HEK293T (cell line): ENCODE results near the gene POLG.

ENCODE experiments used
- CTCF ChIA-PET: fragments of 350-600 bp; formaldehyde crosslinking; extraction: SDS; loops from one replicate; lab custom pipeline; 2021; ENCODE audit warnings: antibody characterized with exemption, inconsistent platforms; lab: Yijun Ruan, JAX
- POLR2A ChIA-PET: fragments of 350-600 bp; formaldehyde crosslinking; extraction: SDS; loops from one replicate; lab custom pipeline; 2020; ENCODE audit warnings: antibody characterized with exemption, inconsistent platforms; lab: Yijun Ruan, JAX
- DNase-seq: peaks from one replicate; pipeline ENCODE4 v3.0.0; 2012; ENCODE audit warnings: mixed read lengths; ENCODE audit errors: extremely low spot score
- ARNT ChIP-seq: fragments of 450-650 bp; IDR thresholded peaks from 2 replicates; pipeline ENCODE4 v1.6.1; 2017; ENCODE audit warnings: mild to moderate bottlenecking
- BHLHE40 ChIP-seq: fragments of 450-650 bp; IDR thresholded peaks from 2 replicates; pipeline ENCODE4 v1.6.1; 2016; ENCODE audit warnings: mild to moderate bottlenecking, moderate library complexity, borderline replicate concordance
- CTBP1 ChIP-seq: fragments of 450-650 bp; IDR thresholded peaks from 2 replicates; pipeline ENCODE4 v1.6.1; 2016; ENCODE audit warnings: borderline replicate concordance
- ELF4 ChIP-seq: fragments of 450-650 bp; IDR thresholded peaks from 2 replicates; pipeline ENCODE4 v1.6.1; 2017; ENCODE audit warnings: antibody characterized with exemption
- FOXA1 ChIP-seq: fragments of 450-650 bp; IDR thresholded peaks from 2 replicates; pipeline ENCODE4 v1.6.1; 2016; ENCODE audit warnings: mild to moderate bottlenecking
- FOXK2 ChIP-seq: fragments of 450-650 bp; IDR thresholded peaks from 2 replicates; pipeline ENCODE4 v1.6.1; 2016; ENCODE audit warnings: mild to moderate bottlenecking
- FOXM1 ChIP-seq: fragments of 450-650 bp; IDR thresholded peaks from 2 replicates; pipeline ENCODE4 v1.6.1; 2017; ENCODE audit warnings: mild to moderate bottlenecking, borderline replicate concordance
- HDGF ChIP-seq: fragments of 450-650 bp; IDR thresholded peaks from 2 replicates; pipeline ENCODE4 v1.6.1; 2017; ENCODE audit warnings: antibody characterized with exemption, borderline replicate concordance
- L3MBTL2 ChIP-seq: fragments of 450-650 bp; conservative IDR thresholded peaks from 2 replicates; pipeline ENCODE4 v1.6.1; 2016; ENCODE audit warnings: mild to moderate bottlenecking
- LEF1 ChIP-seq: fragments of 450-650 bp; IDR thresholded peaks from 2 replicates; pipeline ENCODE4 v1.6.1; 2017; ENCODE audit warnings: mild to moderate bottlenecking, borderline replicate concordance
- NFRKB ChIP-seq: fragments of 450-650 bp; IDR thresholded peaks from 2 replicates; pipeline ENCODE4 v1.6.1; 2016; ENCODE audit warnings: mild to moderate bottlenecking, moderate library complexity
- PKNOX1 ChIP-seq: fragments of 450-650 bp; IDR thresholded peaks from 2 replicates; pipeline ENCODE4 v1.6.1; 2016
- SP1 ChIP-seq: fragments of 450-650 bp; IDR thresholded peaks from 2 replicates; pipeline ENCODE4 v1.6.1; 2017
- SUZ12 ChIP-seq: fragments of 450-650 bp; IDR thresholded peaks from 2 replicates; pipeline ENCODE4 v1.6.1; 2016; ENCODE audit warnings: mild to moderate bottlenecking
- TARDBP ChIP-seq: fragments of 450-650 bp; IDR thresholded peaks from 2 replicates; pipeline ENCODE4 v1.6.1; 2016
- ZNF384 ChIP-seq: fragments of 450-650 bp; IDR thresholded peaks from 2 replicates; pipeline ENCODE4 v1.6.1; 2016

Gene POLG

DNA sequence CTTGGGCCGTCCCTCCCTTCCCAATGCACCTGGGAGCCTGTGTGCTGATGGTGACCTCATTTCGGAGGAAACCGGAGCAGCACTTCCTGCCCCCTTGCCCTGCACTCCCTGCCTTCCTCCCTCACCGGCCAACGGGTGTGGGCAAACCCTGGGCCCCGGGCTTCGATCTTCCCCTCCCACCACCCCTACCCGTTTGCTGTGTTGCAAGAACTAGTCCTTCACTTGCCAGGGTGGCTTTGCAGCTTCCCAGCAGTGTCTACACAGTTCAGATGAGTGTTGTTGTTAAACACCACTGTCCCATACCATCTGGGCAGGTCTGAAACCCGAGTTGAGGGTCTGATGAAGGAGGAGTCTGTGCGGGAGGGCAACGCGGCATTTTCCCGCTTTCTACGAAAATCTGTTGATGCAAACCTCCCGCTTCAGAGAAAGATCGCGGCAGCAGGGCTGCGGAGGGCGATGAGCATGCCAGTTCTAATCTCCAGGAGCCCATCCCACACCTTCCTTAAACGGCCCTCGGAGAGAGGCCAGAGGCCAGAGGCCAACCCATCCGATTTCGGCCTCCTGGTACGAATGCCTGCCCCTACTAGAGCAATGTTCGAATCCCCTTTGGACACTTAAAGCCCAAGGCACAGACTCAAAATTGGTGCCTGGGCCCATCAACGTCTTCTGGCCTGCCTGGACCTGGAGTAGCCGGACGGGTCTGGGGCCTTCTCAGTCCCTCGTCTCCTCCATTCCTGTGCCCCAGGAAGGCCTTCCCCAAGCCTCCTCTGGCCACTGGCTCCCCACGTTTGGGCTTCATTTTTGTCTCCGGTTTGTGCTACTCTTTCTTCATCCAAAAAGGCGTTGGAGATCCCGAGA is 35.7 kb upstream of the POLG start:
- DNase-seq, result no peak
- ChIA-PET CTCF (interaction anchor here (1.4 kb wide), 1 partner anchor 12 kb away, joined by 3 read pairs; no protein-coding TSS in a partner anchor), POLR2A (no interaction called here)
- TF ChIP-seq CTBP1 (no peak), SUZ12 (no peak), PKNOX1 (no peak), FOXA1 (no peak), LEF1 (no peak)

DNA sequence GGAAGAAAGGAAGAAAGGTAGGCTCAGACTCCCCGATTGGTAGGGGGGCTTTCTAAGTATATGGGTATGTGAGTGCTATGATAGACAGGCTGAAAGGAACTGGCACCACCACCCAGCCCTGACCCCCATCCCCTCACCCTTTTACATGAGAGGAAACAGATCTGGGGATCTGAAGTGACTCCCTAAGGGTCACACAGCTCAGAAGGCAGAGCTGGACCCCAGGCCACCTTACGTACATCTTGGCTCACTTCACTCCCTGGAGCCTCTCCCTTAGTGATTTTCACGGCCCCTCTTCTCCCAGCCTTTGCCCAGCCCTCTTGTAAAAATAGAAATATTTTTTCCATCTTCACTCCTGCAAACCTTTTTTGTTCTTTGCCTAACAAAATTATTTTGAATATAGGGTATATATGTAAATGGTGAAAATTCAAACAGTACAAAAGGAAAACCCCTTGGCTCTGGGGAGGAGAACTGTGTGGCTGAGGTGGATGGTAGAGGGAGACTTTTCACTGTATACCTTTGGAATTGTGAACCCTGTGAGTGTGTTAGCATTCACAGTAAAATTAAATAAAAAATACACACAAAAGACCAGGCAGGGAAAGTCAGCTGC is 34.8 kb upstream of the POLG start:
- POLR2A ChIA-PET, result interaction anchor here (0.8 kb wide), 1 partner anchor 206 kb away, joined by 3 read pairs; the partner anchor contains the start of gene TICRR

DNA sequence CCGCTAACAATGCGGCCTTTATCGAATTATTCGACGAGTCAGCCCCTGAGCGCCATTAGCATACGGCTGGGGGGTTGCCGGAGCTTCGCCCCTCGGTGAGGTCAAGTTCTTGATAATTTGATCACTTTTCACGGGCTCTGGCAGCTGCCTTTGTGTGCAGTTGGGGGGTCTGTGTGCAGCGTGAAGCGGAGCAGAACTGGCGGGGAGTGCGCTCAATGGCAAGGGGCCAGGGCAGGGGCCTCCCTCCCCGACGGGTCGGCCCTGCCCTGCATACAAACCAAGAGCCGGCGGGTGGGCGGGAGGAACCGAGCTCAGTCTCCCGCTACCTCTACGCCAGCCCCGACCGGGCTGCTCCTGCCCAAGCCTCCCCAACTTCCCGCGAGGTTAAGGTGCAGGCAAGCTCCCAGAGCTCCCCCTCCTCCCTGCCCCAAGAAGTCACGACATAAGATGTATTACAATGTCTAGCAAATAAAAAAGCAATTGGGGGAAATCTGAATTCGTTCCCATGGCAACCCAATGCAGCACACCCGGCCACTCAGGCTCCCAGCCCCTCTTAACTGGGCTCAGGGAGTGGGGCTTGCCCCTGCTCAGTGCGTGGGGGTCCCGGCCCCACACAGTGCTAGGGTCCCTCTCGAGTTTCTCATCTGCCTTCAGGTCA is 34.1 kb upstream of the POLG start:
- CTCF ChIA-PET, result interaction anchor here (1.4 to 2.2 kb wide), 2 partner anchors 10 to 12 kb away, joined by 7 to 8 read pairs; no protein-coding TSS in a partner anchor
- no peak for DNase-seq
- TF ChIP-seq ELF4, result no peak
- no peak for TF ChIP-seq BHLHE40
- no peak for TF ChIP-seq L3MBTL2
- TF ChIP-seq ZNF384, result no peak
- no peak for TF ChIP-seq FOXM1
- no peak for TF ChIP-seq TARDBP
- TF ChIP-seq CTBP1, result no peak
- no peak for TF ChIP-seq SP1
- TF ChIP-seq SUZ12, result no peak
- no peak for TF ChIP-seq FOXK2
- no peak for TF ChIP-seq HDGF
- TF ChIP-seq NFRKB, result no peak
- POLR2A ChIA-PET, result interaction anchor here (0.8 kb wide), 1 partner anchor 206 kb away, joined by 3 read pairs; the partner anchor contains the start of gene TICRR

More for the DNA sequence above, 34.8 kb upstream of the POLG start:
- DNase-seq, result no peak
- TF ChIP-seq PKNOX1 (no peak), TARDBP (no peak), ZNF384 (no peak), FOXM1 (no peak), SP1 (no peak), FOXA1 (no peak), LEF1 (no peak), L3MBTL2 (no peak), CTBP1 (no peak), BHLHE40 (no peak), ARNT (no peak), HDGF (no peak), ELF4 (no peak), NFRKB (no peak), SUZ12 (no peak), FOXK2 (no peak)
- CTCF ChIA-PET, result interaction anchor here (1.4 to 2.2 kb wide), 2 partner anchors 11 to 13 kb away, joined by 3 to 8 read pairs; no protein-coding TSS in a partner anchor

DNA sequence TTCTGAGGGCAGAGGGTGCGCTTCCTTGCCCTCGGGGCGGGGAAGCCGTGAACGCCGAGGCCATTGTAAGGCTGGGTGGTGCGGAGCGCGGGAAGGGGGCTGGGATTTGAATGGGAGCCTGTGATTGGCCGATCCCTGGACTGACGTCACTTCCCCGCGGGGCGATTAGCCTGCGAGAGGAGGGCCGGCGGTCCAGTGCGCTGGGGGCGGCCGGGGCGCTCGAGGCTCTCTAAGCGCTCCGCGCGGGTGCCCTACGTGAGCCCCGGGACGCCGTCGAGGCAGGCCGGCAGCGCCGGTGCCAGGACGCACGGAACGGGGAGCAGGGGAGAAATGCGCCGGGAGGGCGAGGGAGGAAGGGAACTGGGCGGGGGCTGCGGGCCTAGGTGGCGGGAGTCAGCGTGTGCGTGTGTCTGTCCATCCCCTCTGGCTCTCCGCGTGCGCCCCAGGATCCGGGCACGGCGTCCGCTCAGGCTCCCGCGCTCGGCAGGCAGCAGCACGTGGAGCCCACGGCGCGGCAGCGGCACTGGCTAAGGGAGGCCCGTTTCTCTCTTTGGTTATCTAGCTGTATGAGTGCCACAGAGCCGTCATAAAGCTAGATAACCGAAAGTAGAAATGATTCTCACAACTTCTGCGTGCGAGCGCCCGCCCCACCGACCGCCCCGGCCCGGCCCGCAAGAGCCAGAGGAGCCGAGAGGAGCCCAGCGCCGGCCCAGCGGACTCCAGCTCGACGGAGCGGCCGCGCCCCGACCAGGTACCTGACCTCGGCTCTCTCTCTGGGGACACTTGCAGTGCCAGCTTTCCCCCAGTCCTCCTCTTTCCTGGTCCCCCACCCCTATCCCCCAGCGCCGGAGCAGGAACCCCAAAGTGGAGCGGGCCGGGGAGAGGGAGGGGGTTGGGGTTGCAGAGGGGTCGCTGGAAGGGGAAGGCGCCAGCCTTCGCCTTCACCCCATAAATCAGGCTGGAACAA is 33.1 kb upstream of the POLG start:
- DNase-seq, result no peak
- ChIA-PET CTCF (interaction anchor here (1.4 to 2.2 kb wide), 2 partner anchors 9 to 11 kb away, joined by 7 to 8 read pairs; no protein-coding TSS in a partner anchor), POLR2A (no interaction called here)
- TF ChIP-seq FOXK2 (no peak), ELF4 (no peak), SP1 (no peak), L3MBTL2 (no peak), ARNT (no peak), PKNOX1 (no peak), CTBP1 (no peak), LEF1 (no peak), SUZ12 (no peak), BHLHE40 (no peak), FOXM1 (no peak), TARDBP (no peak), NFRKB (no peak), ZNF384 (no peak)
